Stimulated activated CD4-positive, alpha-beta T cell treated with anti-CD3 and anti-CD28 coated beads, Interleukin-2, amount 100 ng/mL, for 24 hours (primary cell): Measurements from ENCODE around the gene NECAP2.
A peak's percentile ranks its signal among the peaks of the same experiment; 100 is the strongest.
"Not testable (repeated sequence)": the region's sequence is repeated elsewhere in the genome, so short reads cannot be mapped to it uniquely, and the experiment has no call there.

Source experiments
- DNase-seq, 2 donors: peaks; one replicate each; pipeline ENCODE4 v3.0.0-alpha.2; 2020

Gene NECAP2

GRCh38 chr1:16462773-16463330 lies 22.3 kb downstream of the NECAP2 start:
- DNase-seq: no peak

- DNase-seq: no peak
Observed at GRCh38 chr1:16464917-16465625, 24.5 kb downstream of the NECAP2 start.

- DNase-seq: no peak
Observed at GRCh38 chr1:16468558-16468957, 28.0 kb downstream of the NECAP2 start.

- no peak for DNase-seq
Observed at GRCh38 chr1:16474166-16474800, 33.8 kb downstream of the NECAP2 start.

- DNase-seq: not testable (repeated sequence)
Observed at GRCh38 chr1:16474891-16475290, 34.4 kb downstream of the NECAP2 start.

- not testable (repeated sequence) for DNase-seq
Observed at GRCh38 chr1:16475771-16476770, 35.5 kb downstream of the NECAP2 start.

GRCh38 chr1:16478091-16478490 lies 37.6 kb downstream of the NECAP2 start:
- no peak for DNase-seq

- not testable (repeated sequence) for DNase-seq
Observed at GRCh38 chr1:16483146-16483545, 42.6 kb downstream of the NECAP2 start.

- not testable (repeated sequence) for DNase-seq
Observed at GRCh38 chr1:16483639-16484500, 43.3 kb downstream of the NECAP2 start.

- no peak for DNase-seq
Observed at GRCh38 chr1:16484501-16484835, 43.9 kb downstream of the NECAP2 start.

GRCh38 chr1:16484931-16485330 lies 44.4 kb downstream of the NECAP2 start:
- DNase-seq: no peak

- DNase-seq: not testable (repeated sequence)
Observed at GRCh38 chr1:16486316-16486715, 45.8 kb downstream of the NECAP2 start.

- not testable (repeated sequence) for DNase-seq
Observed at GRCh38 chr1:16487011-16487410, 46.5 kb downstream of the NECAP2 start.

- not testable (repeated sequence) for DNase-seq
Observed at GRCh38 chr1:16489195-16489880, 48.8 kb downstream of the NECAP2 start.

GRCh38 chr1:16491056-16491675 lies 50.6 kb downstream of the NECAP2 start:
- DNase-seq: no peak

GRCh38 chr1:16492937-16493336 lies 52.4 kb downstream of the NECAP2 start:
- DNase-seq: not testable (repeated sequence)

GRCh38 chr1:16493731-16494130 lies 53.2 kb downstream of the NECAP2 start:
- not testable (repeated sequence) for DNase-seq

- not testable (repeated sequence) for DNase-seq
Observed at GRCh38 chr1:16497474-16497904, 57.0 kb downstream of the NECAP2 start.

- not testable (repeated sequence) for DNase-seq
Observed at GRCh38 chr1:16498047-16498446, 57.5 kb downstream of the NECAP2 start.

- DNase-seq: peak; percentile 84 to 91
Observed at GRCh38 chr1:16498573-16499413, 58.3 kb downstream of the NECAP2 start.
